SK-N-SH treated with all-trans-retinoic acid at 6 μM for 48 hours (cell line): Measurements from ENCODE around the gene FER.

ENCODE experiments used
- ARNTL ChIP-seq: fragments of 450-650 bp; formaldehyde crosslinking; IDR thresholded peaks from 2 replicates; pipeline ENCODE4 v1.5.0; 2020; ENCODE audit warnings: low read depth, mild to moderate bottlenecking, moderate library complexity, borderline replicate concordance
- CREB5 ChIP-seq: fragments of 250-450 bp; sonication (Bioruptor Pico); IDR thresholded peaks from 2 replicates; pipeline ENCODE4 v1.5.1; 2020; ENCODE audit warnings: low read depth, mild to moderate bottlenecking, moderate library complexity
- CSRNP3 ChIP-seq: fragments of 250-450 bp; sonication (Bioruptor Pico); IDR thresholded peaks from 2 replicates; pipeline ENCODE4 v1.5.1; 2021; ENCODE audit warnings: mild to moderate bottlenecking, moderate library complexity
- ESRRG ChIP-seq: fragments of 250-450 bp; sonication (Bioruptor Pico); IDR thresholded peaks from 2 replicates; pipeline ENCODE4 v1.6.1; 2021; ENCODE audit warnings: mild to moderate bottlenecking
- GLIS3 ChIP-seq: fragments of 250-450 bp; sonication (Bioruptor Pico); IDR thresholded peaks from 2 replicates; pipeline ENCODE4 v1.5.0; 2020; ENCODE audit warnings: mild to moderate bottlenecking, moderate library complexity
- PATZ1 ChIP-seq: fragments of 250-450 bp; sonication (Bioruptor Pico); IDR thresholded peaks from 2 replicates; pipeline ENCODE4 v1.8.0; 2020; ENCODE audit warnings: mild to moderate bottlenecking, moderate library complexity, borderline replicate concordance
- TCF4 ChIP-seq: fragments of 250-450 bp; sonication (Bioruptor Pico); IDR thresholded peaks from 2 replicates; pipeline ENCODE4 v1.8.0; 2021; ENCODE audit warnings: mild to moderate bottlenecking, moderate library complexity, borderline replicate concordance
- TOX ChIP-seq: fragments of 250-450 bp; sonication (Bioruptor Pico); IDR thresholded peaks from 2 replicates; pipeline ENCODE4 v1.8.0; 2021; ENCODE audit warnings: mild to moderate bottlenecking, moderate library complexity, borderline replicate concordance
- TSHZ2 ChIP-seq: fragments of 250-450 bp; sonication (Bioruptor Pico); IDR thresholded peaks from 2 replicates; pipeline ENCODE4 v1.5.0; 2020; ENCODE audit warnings: mild to moderate bottlenecking, moderate library complexity
- ZFP30 ChIP-seq: fragments of 450-650 bp; formaldehyde crosslinking; IDR thresholded peaks from 2 replicates; pipeline ENCODE4 v1.5.0; 2022; ENCODE audit warnings: mild to moderate bottlenecking, moderate library complexity
- ZNF565 ChIP-seq: fragments of 450-650 bp; formaldehyde crosslinking; conservative IDR thresholded peaks from 2 replicates; pipeline ENCODE4 v1.5.0; 2020; ENCODE audit warnings: low read depth, mild to moderate bottlenecking, moderate library complexity
- ZNF70 ChIP-seq: fragments of 450-650 bp; formaldehyde crosslinking; IDR thresholded peaks from 2 replicates; pipeline ENCODE4 v1.5.0; 2020; ENCODE audit warnings: mild to moderate bottlenecking, moderate library complexity
- ZNF8 ChIP-seq: fragments of 450-650 bp; formaldehyde crosslinking; IDR thresholded peaks from 2 replicates; pipeline ENCODE4 v1.5.0; 2020; ENCODE audit warnings: mild to moderate bottlenecking, moderate library complexity

- TF ChIP-seq PATZ1 (CRISPR knock-in tag) (no peak), TOX (no peak), ESRRG (no peak), GLIS3 (CRISPR knock-in tag) (no peak), CSRNP3 (CRISPR knock-in tag) (no peak), CREB5 (CRISPR knock-in tag) (no peak), ZNF565 (no peak), ZNF70 (CRISPR knock-in tag) (no peak), ARNTL (CRISPR knock-in tag) (no peak), ZFP30 (CRISPR knock-in tag) (no peak), TCF4 (CRISPR knock-in tag) (no peak), ZNF8 (no peak), TSHZ2 (CRISPR knock-in tag) (no peak)
Measured at GRCh38 chr5:108942701-108943100, 195.0 kb downstream of the FER start.
